CD14-positive monocyte (primary cell): ENCODE data around the gene SPINT2. TPM values are rescaled to one million over a fixed set of nuclear protein-coding genes. Genes with fewer than 3 reads are reported as not detected.

Source experiments
- DNase-seq, 3 donors: peaks; one replicate each; pipeline ENCODE4 v3.0.0-alpha.2; 2011 to 2022
- H2AFZ ChIP-seq: 2 replicates; pipeline ENCODE4 v1.6.0; 2012; ENCODE audit warnings: mild to moderate bottlenecking, low read depth, low read length, inconsistent platforms; ENCODE audit not compliant: insufficient read depth, poor library complexity, severe bottlenecking
- H3K27ac ChIP-seq, 2 donors: 1 replicate in 1 of 2; 2 replicates in 1 of 2; pipeline ENCODE4 v1.5.1; 2012 to 2013; ENCODE audit warnings: low read length in 2 of 2, control low read depth in 1 of 2, inconsistent platforms in 1 of 2, low read depth in 1 of 2, mild to moderate bottlenecking in 1 of 2
- H3K27me3 ChIP-seq, 2 donors: one replicate each; pipeline versions ENCODE4 v1.6.0 to v1.6.1; 2011 to 2013; ENCODE audit warnings: low read length in 2 of 2; ENCODE audit not compliant: control insufficient read depth in 2 of 2, insufficient read depth in 2 of 2
- H3K36me3 ChIP-seq, 2 donors: replicated peaks in 1 of 2; 1 replicate in 1 of 2; 2 replicates in 1 of 2; pipeline versions ENCODE4 v1.5.1 to v1.6.1; 2012 to 2013; ENCODE audit warnings: low read length in 2 of 2, control low read depth in 1 of 2, inconsistent platforms in 1 of 2, mild to moderate bottlenecking in 1 of 2; ENCODE audit not compliant: insufficient read depth in 2 of 2, control insufficient read depth in 1 of 2
- H3K4me1 ChIP-seq, 2 donors: 1 replicate in 1 of 2; 2 replicates in 1 of 2; pipeline versions ENCODE4 v1.5.1 to v1.6.1; 2012 to 2013; ENCODE audit warnings: low read length in 2 of 2, control low read depth in 1 of 2, inconsistent platforms in 1 of 2, mild to moderate bottlenecking in 1 of 2, moderate library complexity in 1 of 2; ENCODE audit not compliant: insufficient read depth in 2 of 2, control insufficient read depth in 1 of 2
- H3K4me2 ChIP-seq: replicated peaks from 2 replicates; pipeline ENCODE3; 2012; ENCODE audit warnings: low read length, moderate library complexity, mild to moderate bottlenecking; ENCODE audit not compliant: poor library complexity, severe bottlenecking; ENCODE audit errors: extremely low read depth
- H3K4me3 ChIP-seq, 3 experiments: fragments of 200-600 bp in 1 of 3; sonication (generic) in 1 of 3; replicated peaks in 1 of 3; 1 replicate in 2 of 3; 2 replicates in 1 of 3; pipeline ENCODE4 v1.5.1; 2011 to 2013; ENCODE audit warnings: low read length in 3 of 3, mild to moderate bottlenecking in 3 of 3, control low read depth in 2 of 3, low read depth in 2 of 3, inconsistent platforms in 1 of 3, moderate library complexity in 1 of 3
- H3K79me2 ChIP-seq: 2 replicates; pipeline ENCODE4 v1.6.0; 2012; ENCODE audit warnings: mild to moderate bottlenecking, control low read depth, inconsistent platforms, low read length, moderate library complexity; ENCODE audit not compliant: insufficient read depth
- H3K9ac ChIP-seq: 2 replicates; pipeline ENCODE4 v1.6.0; 2017; ENCODE audit warnings: low read length, mild to moderate bottlenecking; ENCODE audit not compliant: insufficient read depth, poor library complexity, severe bottlenecking
- H3K9me3 ChIP-seq, 2 donors: replicated peaks in 1 of 2; 1 replicate in 1 of 2; 2 replicates in 1 of 2; pipeline versions ENCODE4 v1.5.1 to v1.6.1; 2012 to 2013; ENCODE audit warnings: low read length in 2 of 2, control low read depth in 1 of 2; ENCODE audit not compliant: control insufficient read depth in 1 of 2, insufficient read depth in 1 of 2
- H4K20me1 ChIP-seq: 2 replicates; pipeline ENCODE4 v1.6.0; 2012; ENCODE audit warnings: mild to moderate bottlenecking, low read length, control low read depth, moderate library complexity; ENCODE audit not compliant: insufficient read depth
- H3K27ac Mint-ChIP-seq, 7 donors: one replicate each; pipeline ENCODE4 v1.8.0; 2020; ENCODE audit warnings: mild to moderate bottlenecking in 7 of 7, mixed read lengths in 7 of 7, moderate library complexity in 6 of 7, inconsistent platforms in 2 of 7
- H3K27me3 Mint-ChIP-seq, 3 donors: one replicate each; pipeline ENCODE4 v1.8.0; 2021 to 2022; ENCODE audit warnings: low read depth in 3 of 3, mild to moderate bottlenecking in 3 of 3, mixed read lengths in 3 of 3, moderate library complexity in 3 of 3, inconsistent platforms in 1 of 3
- H3K36me3 Mint-ChIP-seq, 2 donors: one replicate each; pipeline ENCODE4 v1.8.0; 2020; ENCODE audit warnings: mixed read lengths in 2 of 2, inconsistent platforms in 1 of 2, mild to moderate bottlenecking in 1 of 2
- H3K4me1 Mint-ChIP-seq: one replicate; pipeline ENCODE4 v1.8.0; 2020; ENCODE audit warnings: mild to moderate bottlenecking, mixed read lengths
- H3K4me3 Mint-ChIP-seq, 2 donors: one replicate each; pipeline ENCODE4 v1.8.0; 2020; ENCODE audit warnings: mild to moderate bottlenecking in 2 of 2, mixed read lengths in 2 of 2, moderate library complexity in 1 of 2
- H3K9me3 Mint-ChIP-seq, 7 donors: one replicate each; pipeline ENCODE4 v1.8.0; 2020 to 2022; ENCODE audit warnings: mixed read lengths in 7 of 7, mild to moderate bottlenecking in 6 of 7, moderate library complexity in 6 of 7, inconsistent platforms in 2 of 7
- CTCF ChIP-seq: fragments of 200-600 bp; IDR thresholded peaks from one replicate; pipeline ENCODE4 v1.8.0; 2022; ENCODE audit warnings: antibody characterized with exemption, mild to moderate bottlenecking
- WGBS: methylation state at CpG from one replicate; pipeline ENCODE4 v1.1.5; 2013; ENCODE audit warnings: missing lambda C conversion rate; ENCODE audit not compliant: insufficient coverage; 5-methylcytosine and 5-hydroxymethylcytosine counted together
- intact Hi-C, 2 donors: fragments of 100-400 bp; cut with micrococcal nuclease; formaldehyde crosslinking; loops; one replicate each; pipeline versions ENCODE4 v1.15.0 to v1.15.1; 2023
- polyA plus RNA-seq, 3 donors: library from polyadenylated mRNA; depleted of rRNA in 1 of 3; unstranded in 2 of 3; stranded (reverse) in 1 of 3; fragments of 300-500 nt in 2 of 3; fragments of >200 nt in 1 of 3; fragmentation: Illumina TruSeq in 2 of 3; gene quantifications; 1 replicate in 2 of 3; 2 replicates in 1 of 3; pipeline ENCODE4 v1.2.3, GENCODE V29; 2012 to 2021

The SPINT2 gene
- polyA plus RNA-seq, 3 donors: 42.9 to 139 (median 114) TPM

GRCh38 chr19:38324431-38324830, 60.1 kb downstream of the SPINT2 start:
- H3K4me3 Mint-ChIP-seq: no peak overlapping the region
- no peak overlapping the region for H3K4me3 ChIP-seq
- H3K27me3 Mint-ChIP-seq: peaks cover 0 to 2% (median 0%) of the 10 kb centered on the region in 3 donors
- H3K9me3 Mint-ChIP-seq: peaks cover 0 to 2% (median 0%) of the 10 kb centered on the region in 7 donors
- DNase-seq: no peak
- H3K36me3 Mint-ChIP-seq: peaks cover 51 to 65% of the 10 kb centered on the region in 2 donors
- intact Hi-C loops: no loop called here
- peaks cover 31 to 42% of the 10 kb centered on the region in 2 donors for H3K4me1 ChIP-seq
- H3K36me3 ChIP-seq: peaks cover 40 to 54% of the 10 kb centered on the region in 2 donors
- no peak overlapping the region for H2AFZ ChIP-seq
- TF ChIP-seq CTCF: no peak
- H3K27me3 ChIP-seq: no peaks in the 10 kb centered on the region
- peaks cover 30% of the 10 kb centered on the region for H3K79me2 ChIP-seq
- no CpG with 5 or more reads among the region's 4 CpGs for WGBS
- H3K4me2 ChIP-seq: no peak overlapping the region
- peaks cover 56% of the 10 kb centered on the region for H4K20me1 ChIP-seq
- no peaks in the 10 kb centered on the region for H3K9me3 ChIP-seq
- H3K27ac Mint-ChIP-seq: no peak overlapping the region
- H3K4me1 Mint-ChIP-seq: peaks cover 40% of the 10 kb centered on the region
- no peak overlapping the region for H3K27ac ChIP-seq
- H3K9ac ChIP-seq: no peak overlapping the region

- Histone ChIP-seq H3K79me2 (peaks cover 14% of the 10 kb centered on the region), H3K4me1 (peaks cover 15 to 21% of the 10 kb centered on the region in 2 donors), H3K27ac (no peak overlapping the region), H3K27me3 (no peaks in the 10 kb centered on the region), H3K9ac (no peak overlapping the region), H4K20me1 (peaks cover 47% of the 10 kb centered on the region), H3K4me3 (no peak overlapping the region), H3K4me2 (no peak overlapping the region), H3K9me3 (no peaks in the 10 kb centered on the region), H3K36me3 (peaks cover 42 to 68% of the 10 kb centered on the region in 2 donors), H2AFZ (no peak overlapping the region)
- Mint-ChIP-seq H3K36me3 (peaks cover 60 to 76% of the 10 kb centered on the region in 2 donors), H3K27me3 (peaks cover 0 to 2% (median 0%) of the 10 kb centered on the region in 3 donors), H3K9me3 (peaks cover 0 to 2% (median 0%) of the 10 kb centered on the region in 7 donors), H3K4me3 (no peak overlapping the region), H3K4me1 (peaks cover 22% of the 10 kb centered on the region), H3K27ac (no peak overlapping the region)
- no peak for DNase-seq
- intact Hi-C loops: no loop called here
- TF ChIP-seq CTCF: no peak
- WGBS: over 99% methylated on average over 18 of the region's 22 CpGs
Measured at GRCh38 chr19:38326591-38326990, 62.2 kb downstream of the SPINT2 start.
